Putamen (tissue), 1 donor: ENCODE data around the gene EXOC6.
"Not testable (repeated sequence)": the region's sequence is repeated elsewhere in the genome, so short reads cannot be mapped to it uniquely, and the experiment has no call there.

Source experiments
- DNase-seq: peaks from one replicate; pipeline ENCODE4 v3.0.0-alpha.2; 2016; ENCODE audit warnings: low spot score

Gene EXOC6

GRCh38 chr10:92886334-92886961, 38.1 kb downstream of the EXOC6 start:
- no peak for DNase-seq

GRCh38 chr10:92890471-92890870, 42.2 kb downstream of the EXOC6 start:
- no peak for DNase-seq

- DNase-seq = no peak
These were observed 43.8 kb downstream of the EXOC6 start for GRCh38 chr10:92891885-92892690.

- no peak for DNase-seq
These were observed 44.4 kb downstream of the EXOC6 start for GRCh38 chr10:92892691-92893054.

- DNase-seq = no peak
These were observed 45.8 kb downstream of the EXOC6 start for GRCh38 chr10:92894081-92894655.

- DNase-seq = no peak
These were observed 49.6 kb downstream of the EXOC6 start for GRCh38 chr10:92897916-92898315.

- no peak for DNase-seq
These were observed 53.5 kb downstream of the EXOC6 start for GRCh38 chr10:92901819-92902251.

- DNase-seq = no peak
These were observed 55.3 kb downstream of the EXOC6 start for GRCh38 chr10:92903633-92904032.

GRCh38 chr10:92907280-92907679, 59.0 kb downstream of the EXOC6 start:
- no peak for DNase-seq

- DNase-seq = not testable (repeated sequence)
These were observed 64.3 kb downstream of the EXOC6 start for GRCh38 chr10:92912631-92913030.

- no peak for DNase-seq
These were observed 65.7 kb downstream of the EXOC6 start for GRCh38 chr10:92913973-92914372.

GRCh38 chr10:92914478-92915325, 66.4 kb downstream of the EXOC6 start:
- DNase-seq = peak; percentile 15

GRCh38 chr10:92915892-92916291, 67.6 kb downstream of the EXOC6 start:
- DNase-seq = no peak

- no peak for DNase-seq
These were observed 68.1 kb downstream of the EXOC6 start for GRCh38 chr10:92916433-92916832.

GRCh38 chr10:92918603-92919002, 70.3 kb downstream of the EXOC6 start:
- no peak for DNase-seq

- no peak for DNase-seq
These were observed 72.5 kb downstream of the EXOC6 start for GRCh38 chr10:92920866-92921265.

GRCh38 chr10:92923416-92923815, 75.1 kb downstream of the EXOC6 start:
- DNase-seq = no peak

GRCh38 chr10:92929896-92930295, 81.6 kb downstream of the EXOC6 start:
- no peak for DNase-seq

- DNase-seq = no peak
These were observed 83.3 kb downstream of the EXOC6 start for GRCh38 chr10:92931597-92931996.

GRCh38 chr10:92937876-92938275, 89.6 kb downstream of the EXOC6 start:
- no peak for DNase-seq

- DNase-seq = no peak
These were observed 90.5 kb downstream of the EXOC6 start for GRCh38 chr10:92938841-92939240.

GRCh38 chr10:92942226-92942625, 93.9 kb downstream of the EXOC6 start:
- no peak for DNase-seq
